ENCODE results near the gene MYL10. TPM values are rescaled to one million over a fixed set of nuclear protein-coding genes. Genes with fewer than 3 reads are reported as not detected.

MYL10 gene
- total RNA-seq, 2 donors from 2014 or later = not detected

DNA sequence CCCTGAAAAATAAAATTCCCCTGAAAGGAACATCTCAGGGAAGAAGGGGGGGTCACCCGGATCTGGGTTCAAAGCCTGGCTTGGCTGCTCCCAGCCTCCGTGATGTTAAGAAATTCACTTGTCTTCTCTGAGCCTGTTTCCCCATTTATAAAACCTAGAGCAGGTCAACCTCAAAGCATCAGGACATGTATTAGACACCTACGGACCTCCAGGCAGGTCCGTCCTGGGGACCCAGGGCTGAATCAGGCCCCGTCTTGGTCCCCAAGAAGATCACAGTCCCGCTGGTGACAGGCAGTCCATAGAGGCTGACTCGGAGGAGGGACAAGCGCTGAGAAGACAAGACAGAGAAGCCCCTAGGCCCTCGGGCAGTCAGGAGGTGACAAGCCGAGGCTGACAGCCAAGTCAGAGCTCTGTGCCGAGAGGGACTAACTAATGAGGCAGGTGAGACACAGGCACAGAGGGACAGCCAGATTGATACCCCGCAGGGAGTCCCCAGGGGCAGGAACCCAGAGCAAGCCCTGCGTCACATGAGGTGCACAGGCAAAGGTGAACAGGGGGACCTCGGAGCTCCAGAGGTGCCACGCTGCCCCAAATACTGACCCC lies 2.9 kb downstream of the MYL10 start:
- no peaks in the 10 kb centered on the region for H3K4me1 ChIP-seq
- no peaks in the 10 kb centered on the region for H3K9me3 ChIP-seq
- no peak overlapping the region for H3K27ac ChIP-seq
- DNase-seq = no peak
- TF ChIP-seq CTCF (IDR thresholded peaks at IDR 0.05) = no peak
- H3K4me3 ChIP-seq = no peak overlapping the region
- peaks cover 4% of the 10 kb centered on the region for H3K27me3 ChIP-seq
- H3K9ac ChIP-seq (ENCODE audit: low read depth in 2 of 2, low read length in 2 of 2) = no peak overlapping the region
- intact Hi-C loops (cut with DNase I) = no loop called here
- no peaks in the 10 kb centered on the region for H3K36me3 ChIP-seq

DNA sequence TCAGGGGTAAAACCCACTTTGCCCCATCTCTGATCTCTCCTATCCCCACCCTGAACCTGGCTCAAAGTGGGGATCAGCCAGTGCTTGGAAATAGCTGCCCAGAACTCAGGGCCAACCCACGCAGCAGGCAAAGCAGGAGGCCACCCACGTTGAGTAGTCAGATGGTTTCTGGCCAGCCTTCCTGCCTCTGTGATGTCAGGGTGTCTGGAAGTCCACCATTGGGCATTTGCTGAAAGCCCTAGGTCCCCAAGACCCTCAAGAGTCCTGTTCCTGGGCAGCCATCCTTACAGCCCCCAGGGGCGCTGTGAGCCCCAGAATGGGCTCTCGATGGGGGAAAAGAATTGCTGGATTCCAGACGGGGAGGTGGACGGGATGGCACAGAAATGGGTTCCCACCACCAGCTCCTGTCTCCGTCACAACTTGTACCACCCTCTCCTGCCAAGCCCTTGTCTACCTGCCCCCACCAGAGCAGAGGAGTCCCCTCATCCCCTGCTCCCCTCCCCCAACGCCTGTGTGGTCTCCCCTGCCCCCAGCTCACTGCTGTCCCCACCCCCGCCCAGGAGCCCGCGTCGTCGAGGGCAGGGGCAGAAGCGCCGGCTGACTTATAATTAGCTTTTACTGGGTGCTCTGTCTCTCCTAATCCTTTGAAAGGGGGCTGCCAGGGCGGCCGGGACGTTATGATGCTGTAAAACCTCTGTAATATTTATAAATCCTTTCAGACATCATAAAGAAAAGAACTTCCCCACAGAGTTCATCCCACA lies 3.9 kb downstream of the MYL10 start:
- intact Hi-C loops (cut with DNase I) = no loop called here
- TF ChIP-seq CTCF (IDR thresholded peaks at IDR 0.05) = no peak
- no peaks in the 10 kb centered on the region for H3K4me1 ChIP-seq
- no peak for DNase-seq
- no peak overlapping the region for H3K4me3 ChIP-seq
- no peak overlapping the region for H3K27ac ChIP-seq
- H3K9ac ChIP-seq (ENCODE audit: low read depth in 2 of 2, low read length in 2 of 2) = no peak overlapping the region
- H3K27me3 ChIP-seq = peaks cover 4% of the 10 kb centered on the region
- H3K36me3 ChIP-seq = no peaks in the 10 kb centered on the region
- H3K9me3 ChIP-seq = no peaks in the 10 kb centered on the region

DNA sequence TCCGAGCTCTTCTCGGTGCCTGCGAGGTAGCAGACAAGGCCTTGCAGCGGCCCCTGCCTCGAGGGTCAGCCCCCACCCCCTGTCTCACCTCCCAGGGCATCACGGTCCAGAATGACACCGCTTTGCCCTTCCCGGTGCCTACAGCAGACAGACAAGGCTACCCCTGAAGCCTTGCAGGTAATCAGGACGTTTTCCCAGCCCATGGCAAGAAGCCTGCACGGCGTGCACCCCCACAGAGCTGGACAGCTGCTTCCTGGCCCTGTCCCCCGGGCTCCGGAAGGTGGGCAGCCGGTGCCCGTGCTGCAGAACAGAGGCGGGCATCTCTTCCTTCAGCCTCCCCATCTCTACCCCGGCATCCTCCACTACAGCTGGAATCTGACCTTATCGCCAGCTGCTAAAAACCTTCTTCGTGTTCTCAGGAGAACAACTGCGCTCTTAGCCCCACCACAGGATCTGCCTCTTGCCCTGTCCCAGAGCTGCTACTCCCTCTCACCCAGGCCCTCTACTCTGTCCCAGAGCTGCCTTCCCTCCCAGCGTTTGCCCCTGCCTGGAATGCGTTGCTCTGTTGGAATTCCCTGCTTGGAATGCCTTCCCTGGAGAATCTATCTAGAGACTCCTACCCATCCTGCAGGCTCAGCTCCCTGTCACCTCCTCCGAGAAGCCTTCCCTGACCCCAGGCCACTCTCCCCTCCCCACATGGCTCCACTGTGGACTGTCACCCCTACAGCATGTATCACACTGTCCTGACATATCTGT lies 4.7 kb downstream of the MYL10 start:
- TF ChIP-seq CTCF (IDR thresholded peaks at IDR 0.05) = no peak
- H3K9ac ChIP-seq (ENCODE audit: low read depth in 2 of 2, low read length in 2 of 2) = no peak overlapping the region
- H3K27me3 ChIP-seq = peaks cover 4% of the 10 kb centered on the region
- H3K27ac ChIP-seq = no peak overlapping the region
- no peaks in the 10 kb centered on the region for H3K9me3 ChIP-seq
- intact Hi-C loops (cut with DNase I) = no loop called here
- no peak for DNase-seq
- H3K4me3 ChIP-seq = no peak overlapping the region
- H3K4me1 ChIP-seq = no peaks in the 10 kb centered on the region
- no peaks in the 10 kb centered on the region for H3K36me3 ChIP-seq

DNA sequence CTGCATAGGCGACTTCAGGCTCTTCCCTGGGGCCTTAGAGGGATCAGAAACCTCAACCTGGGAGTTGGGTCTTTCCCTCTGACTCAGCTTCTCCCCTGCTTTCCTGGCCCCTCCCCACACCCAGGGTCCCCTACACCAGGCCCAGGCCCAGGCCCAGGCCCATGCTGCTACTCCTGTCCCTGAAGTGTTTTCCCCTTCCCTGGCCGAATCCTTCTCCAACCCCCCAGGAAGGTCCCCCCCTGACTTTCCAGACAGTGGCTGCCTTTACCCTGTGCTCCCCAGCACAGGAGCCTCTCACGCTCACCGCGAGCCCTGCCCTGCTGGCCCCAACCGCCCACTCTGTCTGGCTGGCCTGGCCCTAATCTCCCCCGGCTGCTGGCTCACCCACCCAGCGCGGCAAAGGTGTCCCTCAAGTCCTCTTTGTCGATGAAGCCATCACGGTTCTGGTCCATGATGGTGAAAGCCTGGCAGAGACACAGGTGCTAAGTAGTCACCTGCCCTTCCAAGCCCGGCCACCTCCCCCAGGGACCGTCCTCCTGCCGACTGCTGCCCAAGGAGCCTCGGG lies 6.4 kb downstream of the MYL10 start:
- Histone ChIP-seq H3K9ac (ENCODE audit: low read depth in 2 of 2, low read length in 2 of 2) (no peak overlapping the region), H3K9me3 (no peaks in the 10 kb centered on the region), H3K36me3 (no peaks in the 10 kb centered on the region), H3K4me1 (no peaks in the 10 kb centered on the region), H3K27me3 (peaks cover 4% of the 10 kb centered on the region), H3K27ac (no peak overlapping the region), H3K4me3 (no peak overlapping the region)
- intact Hi-C loops (cut with DNase I) = no loop called here
- TF ChIP-seq CTCF (IDR thresholded peaks at IDR 0.05) = no peak
- no peak for DNase-seq

- no peak for DNase-seq
- Histone ChIP-seq H3K36me3 (no peaks in the 10 kb centered on the region), H3K9ac (ENCODE audit: low read depth in 2 of 2, low read length in 2 of 2) (no peak overlapping the region), H3K4me3 (no peak overlapping the region), H3K27ac (no peak overlapping the region), H3K27me3 (peaks cover 4% of the 10 kb centered on the region), H3K9me3 (no peaks in the 10 kb centered on the region), H3K4me1 (no peaks in the 10 kb centered on the region)
- no peak for TF ChIP-seq CTCF (IDR thresholded peaks at IDR 0.05)
- intact Hi-C loops (cut with DNase I) = no loop called here
Observed at GRCh38 chr7:101620991-101621390, 8.1 kb downstream of the MYL10 start.
